Stomach (tissue), 4 donors: ENCODE measurements around the gene FOXO3.

Source experiments
- CTCF ChIP-seq, 7 experiments: fragments of 450-650 bp in 4 of 7; fragments of 200-600 bp in 3 of 7; sonication (generic) in 3 of 7; IDR thresholded peaks; one replicate each; pipeline ENCODE4 v1.5.1; 2016 to 2019; ENCODE audit warnings: antibody characterized with exemption in 7 of 7, control low read depth in 2 of 7, mild to moderate bottlenecking in 1 of 7
- POLR2A ChIP-seq, 4 donors: fragments of 450-650 bp; IDR thresholded peaks; one replicate each; pipeline ENCODE4 v1.6.1; 2016; ENCODE audit warnings: antibody characterized with exemption in 4 of 4, control low read depth in 2 of 4, mild to moderate bottlenecking in 1 of 4, moderate library complexity in 1 of 4
- POLR2AphosphoS5 ChIP-seq, 3 donors: sonication (generic); formaldehyde crosslinking; IDR thresholded peaks; one replicate each; pipeline ENCODE4 v1.6.1; 2016; ENCODE audit warnings: antibody characterized with exemption in 3 of 3

GRCh38 chr6:108728826-108729225 is 168.1 kb downstream of the FOXO3 start:
- TF ChIP-seq POLR2A (IDR thresholded peaks at IDR 0.05): no peak
- TF ChIP-seq CTCF (IDR thresholded peaks at IDR 0.05): no peak
- no peak for TF ChIP-seq POLR2AphosphoS5 (IDR thresholded peaks at IDR 0.05)
